ENCODE results near the gene CDCA7.

Gene CDCA7

DNA sequence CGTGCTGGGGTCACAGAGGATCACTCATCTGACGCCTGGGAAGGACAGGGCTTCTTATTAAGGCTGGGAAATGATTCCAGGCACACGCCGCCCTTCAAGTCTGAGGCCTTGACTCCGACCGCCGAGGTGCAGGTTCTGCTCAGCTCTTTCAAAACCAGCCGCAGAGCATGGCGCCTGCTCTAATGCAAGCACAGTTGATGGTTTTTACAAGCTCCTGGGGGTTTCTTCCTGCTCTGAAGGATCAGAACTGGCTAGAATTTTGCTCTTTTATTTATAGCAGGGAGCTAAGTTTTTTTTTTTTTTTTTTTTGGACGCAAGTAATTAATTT lies 32.0 kb downstream of the CDCA7 start:
- Histone ChIP-seq H3K4me1 (ENCODE audit: insufficient read depth, poor library complexity, severe bottlenecking) (no peaks in the 10 kb centered on the region), H3K36me3 (ENCODE audit: low read depth) (no peaks in the 10 kb centered on the region), H3K27me3 (ENCODE audit: insufficient read depth, poor library complexity, severe bottlenecking) (no peaks in the 10 kb centered on the region), H3K9me3 (ENCODE audit: severe bottlenecking) (no peaks in the 10 kb centered on the region), H3K4me3 (ENCODE audit: severe bottlenecking) (no peak overlapping the region), H3K27ac (ENCODE audit: poor library complexity, severe bottlenecking) (no peak overlapping the region)
- TF ChIP-seq, protein P1, sequence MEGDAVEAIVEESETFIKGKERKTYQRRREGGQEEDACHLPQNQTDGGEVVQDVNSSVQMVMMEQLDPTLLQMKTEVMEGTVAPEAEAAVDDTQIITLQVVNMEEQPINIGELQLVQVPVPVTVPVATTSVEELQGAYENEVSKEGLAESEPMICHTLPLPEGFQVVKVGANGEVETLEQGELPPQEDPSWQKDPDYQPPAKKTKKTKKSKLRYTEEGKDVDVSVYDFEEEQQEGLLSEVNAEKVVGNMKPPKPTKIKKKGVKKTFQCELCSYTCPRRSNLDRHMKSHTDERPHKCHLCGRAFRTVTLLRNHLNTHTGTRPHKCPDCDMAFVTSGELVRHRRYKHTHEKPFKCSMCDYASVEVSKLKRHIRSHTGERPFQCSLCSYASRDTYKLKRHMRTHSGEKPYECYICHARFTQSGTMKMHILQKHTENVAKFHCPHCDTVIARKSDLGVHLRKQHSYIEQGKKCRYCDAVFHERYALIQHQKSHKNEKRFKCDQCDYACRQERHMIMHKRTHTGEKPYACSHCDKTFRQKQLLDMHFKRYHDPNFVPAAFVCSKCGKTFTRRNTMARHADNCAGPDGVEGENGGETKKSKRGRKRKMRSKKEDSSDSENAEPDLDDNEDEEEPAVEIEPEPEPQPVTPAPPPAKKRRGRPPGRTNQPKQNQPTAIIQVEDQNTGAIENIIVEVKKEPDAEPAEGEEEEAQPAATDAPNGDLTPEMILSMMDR (IDR thresholded peaks at IDR 0.05; ENCODE audit: poor library complexity, severe bottlenecking): no peak
- no peak for DNase-seq (ENCODE audit: low spot score)
- no peak for ATAC-seq (ENCODE audit: low read depth)

DNA sequence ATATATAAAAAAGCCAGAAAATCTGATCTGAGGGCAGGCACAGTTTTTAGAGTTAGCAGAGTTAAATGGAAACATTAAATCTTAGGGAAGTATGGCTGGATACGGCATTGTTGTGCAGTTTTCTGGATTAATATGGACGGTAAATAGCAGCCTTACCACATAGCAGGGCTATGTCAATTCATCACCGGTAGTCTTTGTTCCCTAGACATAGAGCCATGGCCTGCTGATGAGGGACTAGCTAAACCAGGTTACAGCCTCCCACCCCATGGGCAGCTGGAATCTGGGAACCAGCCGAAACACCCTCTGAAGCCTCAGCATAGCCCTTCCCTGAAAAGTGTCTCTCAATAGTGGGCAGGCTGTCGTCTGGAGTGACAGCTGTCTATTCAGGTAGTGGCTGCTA lies 32.4 kb downstream of the CDCA7 start:
- H3K27ac ChIP-seq (ENCODE audit: poor library complexity, severe bottlenecking): no peak overlapping the region
- no peaks in the 10 kb centered on the region for H3K4me1 ChIP-seq (ENCODE audit: insufficient read depth, poor library complexity, severe bottlenecking)
- no peaks in the 10 kb centered on the region for H3K27me3 ChIP-seq (ENCODE audit: insufficient read depth, poor library complexity, severe bottlenecking)
- no peak overlapping the region for H3K4me3 ChIP-seq (ENCODE audit: severe bottlenecking)
- ATAC-seq (ENCODE audit: low read depth) (no peak), DNase-seq (ENCODE audit: low spot score) (no peak)
- TF ChIP-seq, protein P1 (IDR thresholded peaks at IDR 0.05; ENCODE audit: poor library complexity, severe bottlenecking): no peak
- H3K9me3 ChIP-seq (ENCODE audit: severe bottlenecking): no peaks in the 10 kb centered on the region
- H3K36me3 ChIP-seq (ENCODE audit: low read depth): no peaks in the 10 kb centered on the region

DNA sequence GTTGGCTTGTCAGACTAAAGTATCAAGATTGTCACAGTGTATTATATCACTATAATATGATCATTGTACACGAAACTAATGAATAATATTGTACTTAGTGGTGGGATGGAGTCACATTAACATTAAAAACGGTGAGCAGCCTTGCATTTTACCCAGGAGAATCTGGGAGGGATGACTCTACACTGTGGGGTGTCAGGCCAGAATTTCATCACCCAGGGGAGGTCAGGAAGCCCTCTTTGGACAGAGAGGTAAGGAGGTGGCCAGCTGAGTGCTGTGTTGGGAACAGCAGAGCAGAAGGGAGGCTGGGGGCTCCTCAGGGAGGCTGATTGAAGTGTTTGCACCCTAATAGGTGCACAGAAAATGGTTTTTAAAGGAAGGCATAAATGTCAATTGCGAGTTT lies 33.0 kb downstream of the CDCA7 start:
- H3K27me3 ChIP-seq (ENCODE audit: insufficient read depth, poor library complexity, severe bottlenecking): no peaks in the 10 kb centered on the region
- TF ChIP-seq, protein P1 (IDR thresholded peaks at IDR 0.05; ENCODE audit: poor library complexity, severe bottlenecking): no peak
- no peaks in the 10 kb centered on the region for H3K9me3 ChIP-seq (ENCODE audit: severe bottlenecking)
- DNase-seq (ENCODE audit: low spot score) (no peak), ATAC-seq (ENCODE audit: low read depth) (no peak)
- no peak overlapping the region for H3K4me3 ChIP-seq (ENCODE audit: severe bottlenecking)
- H3K27ac ChIP-seq (ENCODE audit: poor library complexity, severe bottlenecking): no peak overlapping the region
- H3K4me1 ChIP-seq (ENCODE audit: insufficient read depth, poor library complexity, severe bottlenecking): no peaks in the 10 kb centered on the region
- no peaks in the 10 kb centered on the region for H3K36me3 ChIP-seq (ENCODE audit: low read depth)

DNA sequence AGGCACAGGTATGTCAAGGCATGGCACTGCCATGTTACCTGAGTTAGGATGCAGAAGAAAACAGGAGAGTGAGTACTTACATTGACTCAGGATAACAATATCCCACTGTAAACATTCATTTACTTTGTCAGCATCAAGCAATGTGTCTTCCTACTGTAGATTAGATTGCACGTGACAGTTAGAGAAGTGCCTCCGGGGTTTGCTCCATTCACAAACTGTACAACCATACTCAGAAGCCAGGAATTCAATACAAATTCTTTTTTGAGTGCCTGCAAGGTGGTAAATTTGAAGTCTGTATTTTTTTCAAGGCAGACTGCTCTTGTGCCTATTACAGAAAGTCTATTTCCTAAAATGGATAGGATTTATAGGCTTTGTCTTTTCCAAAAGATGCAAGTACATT lies 34.1 kb downstream of the CDCA7 start:
- TF ChIP-seq, protein P1 (IDR thresholded peaks at IDR 0.05; ENCODE audit: poor library complexity, severe bottlenecking): no peak
- no peaks in the 10 kb centered on the region for H3K9me3 ChIP-seq (ENCODE audit: severe bottlenecking)

DNA sequence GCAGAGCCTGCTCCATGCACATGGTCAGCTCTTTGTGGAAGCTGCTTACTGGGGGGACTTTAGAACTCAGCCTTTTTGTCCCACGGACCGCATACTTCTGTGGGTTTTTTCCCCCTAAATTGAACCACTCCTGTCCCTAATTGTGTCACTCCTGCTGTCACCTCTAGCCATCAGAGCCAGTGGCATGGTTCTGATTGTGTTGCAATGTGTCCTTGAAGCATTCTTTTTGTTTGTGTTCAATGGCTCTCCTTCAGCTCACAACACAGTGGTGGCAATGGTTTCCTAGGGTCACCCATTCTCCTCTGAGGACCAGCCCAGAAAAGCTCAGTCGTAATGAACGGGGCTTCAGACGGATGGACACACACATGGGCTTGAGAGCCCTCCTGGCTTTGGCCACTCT lies 35.4 kb downstream of the CDCA7 start:
- no peaks in the 10 kb centered on the region for H3K9me3 ChIP-seq (ENCODE audit: severe bottlenecking)
- no peak for DNase-seq (ENCODE audit: low spot score)
- H3K4me3 ChIP-seq (ENCODE audit: severe bottlenecking): no peak overlapping the region
- no peaks in the 10 kb centered on the region for H3K36me3 ChIP-seq (ENCODE audit: low read depth)
- H3K27me3 ChIP-seq (ENCODE audit: insufficient read depth, poor library complexity, severe bottlenecking): no peaks in the 10 kb centered on the region
- no peak overlapping the region for H3K27ac ChIP-seq (ENCODE audit: poor library complexity, severe bottlenecking)
- no peaks in the 10 kb centered on the region for H3K4me1 ChIP-seq (ENCODE audit: insufficient read depth, poor library complexity, severe bottlenecking)
- TF ChIP-seq, protein P1 (IDR thresholded peaks at IDR 0.05; ENCODE audit: poor library complexity, severe bottlenecking): no peak
- ATAC-seq (ENCODE audit: low read depth): no peak

More for the DNA sequence above, 34.1 kb downstream of the CDCA7 start:
- no peaks in the 10 kb centered on the region for H3K4me1 ChIP-seq (ENCODE audit: insufficient read depth, poor library complexity, severe bottlenecking)
- H3K27ac ChIP-seq (ENCODE audit: poor library complexity, severe bottlenecking): no peak overlapping the region
- DNase-seq (ENCODE audit: low spot score) (no peak), ATAC-seq (ENCODE audit: low read depth) (no peak)
- H3K36me3 ChIP-seq (ENCODE audit: low read depth): no peaks in the 10 kb centered on the region
- H3K4me3 ChIP-seq (ENCODE audit: severe bottlenecking): no peak overlapping the region
- no peaks in the 10 kb centered on the region for H3K27me3 ChIP-seq (ENCODE audit: insufficient read depth, poor library complexity, severe bottlenecking)
